HepG2 (cell line): ENCODE results near the gene DCTN1. TPM values are rescaled to one million over a fixed set of nuclear protein-coding genes. Genes with fewer than 3 reads are reported as not detected.

ENCODE experiments used
- AGO2 ChIP-seq: fragments of 200-400 bp; formaldehyde crosslinking; optimal IDR thresholded peaks from 2 replicates; pipeline ENCODE3; 2017; ENCODE audit warnings: mild to moderate bottlenecking, low read depth, low read length, moderate library complexity
- SOX5 ChIP-seq: IDR thresholded peaks from 2 replicates; pipeline ENCODE4 v1.6.1; 2016; ENCODE audit warnings: borderline replicate concordance
- TCF12 ChIP-seq, 2 experiments: fragments of 450-650 bp in 1 of 2; sonication (generic) in 1 of 2; formaldehyde crosslinking in 1 of 2; IDR thresholded peaks; 2 replicates each; pipeline versions ENCODE4 v1.6.1 to v1.8.0; 2017 to 2022; ENCODE audit warnings: antibody characterized with exemption in 1 of 2, mild to moderate bottlenecking in 1 of 2, missing genetic modification reagents in 1 of 2, moderate library complexity in 1 of 2
- TRIM24 ChIP-seq: sonication (generic); formaldehyde crosslinking; IDR thresholded peaks from 2 replicates; pipeline ENCODE4 v1.8.0; 2022; ENCODE audit warnings: mild to moderate bottlenecking, missing genetic modification reagents
- ZKSCAN5 ChIP-seq: sonication (generic); formaldehyde crosslinking; IDR thresholded peaks from 2 replicates; pipeline ENCODE4 v1.5.1; 2020; ENCODE audit warnings: mild to moderate bottlenecking, missing genetic modification reagents
- polyA plus RNA-seq, 8 experiments: library from polyadenylated mRNA; depleted of rRNA in 3 of 8; stranded (reverse) in 7 of 8; unstranded in 1 of 8; fragments of >200 nt; fragmentation: Illumina TruSeq in 4 of 8; extraction: Trizol in 4 of 8; gene quantifications; 2 replicates each; pipeline versions ENCODE4 v1.2.1 to v1.2.3, GENCODE V29; 2011 to 2016; ENCODE audit warnings: low read depth in 4 of 8, missing spikeins in 1 of 8, mixed read lengths in 1 of 8; ENCODE audit not compliant: insufficient read depth in 1 of 8
- total RNA-seq, 5 experiments: library from RNA; depleted of rRNA; stranded (reverse); fragments of >200 nt; fragmentation: Illumina TruSeq; extraction: Trizol; gene quantifications; 2 replicates each; pipeline ENCODE4 v1.2.3, GENCODE V29; 2016; ENCODE audit warnings: low read depth in 1 of 5
- TF ChIP-seq, protein P1 (sequence below): fragments of 450-650 bp; IDR thresholded peaks from 2 replicates; pipeline ENCODE4 v1.6.1; 2017
- TF ChIP-seq, protein P2 (sequence below): sonication (generic); formaldehyde crosslinking; IDR thresholded peaks from 2 replicates; pipeline ENCODE4 v1.4.0; 2020; ENCODE audit warnings: mild to moderate bottlenecking, low read depth, missing genetic modification reagents
- TF ChIP-seq, protein P3 (sequence below): sonication (generic); formaldehyde crosslinking; conservative IDR thresholded peaks from 2 replicates; pipeline ENCODE4 v1.4.0; 2020; ENCODE audit warnings: mild to moderate bottlenecking, missing genetic modification reagents, moderate library complexity
- TF ChIP-seq, protein P4 (sequence below): sonication (generic); formaldehyde crosslinking; IDR thresholded peaks from 2 replicates; pipeline ENCODE4 v1.4.0; 2020; ENCODE audit warnings: missing genetic modification reagents, borderline replicate concordance

The DCTN1 gene
- total and polyA plus RNA-seq, 2 of the 13 experiments (the other 11 are each of a cell fraction or from before 2014, with no cell fraction given), result 73.2 to 122 TPM

DNA sequence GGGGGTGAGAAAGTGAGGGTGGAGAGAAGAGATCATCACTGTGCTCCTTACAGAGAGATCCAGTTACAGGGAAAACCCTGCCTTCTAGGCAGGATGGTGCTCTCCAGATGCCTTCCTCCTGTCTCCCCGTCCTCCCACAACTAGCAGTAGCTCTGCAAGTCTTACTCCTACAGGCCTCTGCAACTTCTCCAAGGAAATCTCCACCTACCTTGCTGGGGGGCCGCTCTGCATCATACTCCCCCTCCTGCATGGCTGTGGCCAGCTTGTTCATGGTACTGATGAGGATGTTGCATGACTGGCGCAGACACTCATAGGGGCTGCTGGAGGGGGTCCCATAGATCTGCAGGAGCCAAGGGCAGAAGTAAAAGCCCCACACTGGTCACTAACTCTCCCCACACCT, 14.1 kb downstream of the DCTN1 start (continued):
- TF ChIP-seq, protein P1, sequence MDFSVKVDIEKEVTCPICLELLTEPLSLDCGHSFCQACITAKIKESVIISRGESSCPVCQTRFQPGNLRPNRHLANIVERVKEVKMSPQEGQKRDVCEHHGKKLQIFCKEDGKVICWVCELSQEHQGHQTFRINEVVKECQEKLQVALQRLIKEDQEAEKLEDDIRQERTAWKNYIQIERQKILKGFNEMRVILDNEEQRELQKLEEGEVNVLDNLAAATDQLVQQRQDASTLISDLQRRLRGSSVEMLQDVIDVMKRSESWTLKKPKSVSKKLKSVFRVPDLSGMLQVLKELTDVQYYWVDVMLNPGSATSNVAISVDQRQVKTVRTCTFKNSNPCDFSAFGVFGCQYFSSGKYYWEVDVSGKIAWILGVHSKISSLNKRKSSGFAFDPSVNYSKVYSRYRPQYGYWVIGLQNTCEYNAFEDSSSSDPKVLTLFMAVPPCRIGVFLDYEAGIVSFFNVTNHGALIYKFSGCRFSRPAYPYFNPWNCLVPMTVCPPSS, result no peak
- TF ChIP-seq SOX5 (CRISPR knock-in tag) (no peak), AGO2 (no peak), TCF12 (IDR thresholded peaks at IDR 0.05) (no peak), TCF12 (CRISPR knock-in tag; IDR thresholded peaks at IDR 0.05) (no peak), ZKSCAN5 (CRISPR knock-in tag) (no peak), TRIM24 (CRISPR knock-in tag) (no peak)
- TF ChIP-seq, protein P2, sequence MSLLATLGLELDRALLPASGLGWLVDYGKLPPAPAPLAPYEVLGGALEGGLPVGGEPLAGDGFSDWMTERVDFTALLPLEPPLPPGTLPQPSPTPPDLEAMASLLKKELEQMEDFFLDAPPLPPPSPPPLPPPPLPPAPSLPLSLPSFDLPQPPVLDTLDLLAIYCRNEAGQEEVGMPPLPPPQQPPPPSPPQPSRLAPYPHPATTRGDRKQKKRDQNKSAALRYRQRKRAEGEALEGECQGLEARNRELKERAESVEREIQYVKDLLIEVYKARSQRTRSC (CRISPR knock-in tag), result no peak
- TF ChIP-seq, protein P3, sequence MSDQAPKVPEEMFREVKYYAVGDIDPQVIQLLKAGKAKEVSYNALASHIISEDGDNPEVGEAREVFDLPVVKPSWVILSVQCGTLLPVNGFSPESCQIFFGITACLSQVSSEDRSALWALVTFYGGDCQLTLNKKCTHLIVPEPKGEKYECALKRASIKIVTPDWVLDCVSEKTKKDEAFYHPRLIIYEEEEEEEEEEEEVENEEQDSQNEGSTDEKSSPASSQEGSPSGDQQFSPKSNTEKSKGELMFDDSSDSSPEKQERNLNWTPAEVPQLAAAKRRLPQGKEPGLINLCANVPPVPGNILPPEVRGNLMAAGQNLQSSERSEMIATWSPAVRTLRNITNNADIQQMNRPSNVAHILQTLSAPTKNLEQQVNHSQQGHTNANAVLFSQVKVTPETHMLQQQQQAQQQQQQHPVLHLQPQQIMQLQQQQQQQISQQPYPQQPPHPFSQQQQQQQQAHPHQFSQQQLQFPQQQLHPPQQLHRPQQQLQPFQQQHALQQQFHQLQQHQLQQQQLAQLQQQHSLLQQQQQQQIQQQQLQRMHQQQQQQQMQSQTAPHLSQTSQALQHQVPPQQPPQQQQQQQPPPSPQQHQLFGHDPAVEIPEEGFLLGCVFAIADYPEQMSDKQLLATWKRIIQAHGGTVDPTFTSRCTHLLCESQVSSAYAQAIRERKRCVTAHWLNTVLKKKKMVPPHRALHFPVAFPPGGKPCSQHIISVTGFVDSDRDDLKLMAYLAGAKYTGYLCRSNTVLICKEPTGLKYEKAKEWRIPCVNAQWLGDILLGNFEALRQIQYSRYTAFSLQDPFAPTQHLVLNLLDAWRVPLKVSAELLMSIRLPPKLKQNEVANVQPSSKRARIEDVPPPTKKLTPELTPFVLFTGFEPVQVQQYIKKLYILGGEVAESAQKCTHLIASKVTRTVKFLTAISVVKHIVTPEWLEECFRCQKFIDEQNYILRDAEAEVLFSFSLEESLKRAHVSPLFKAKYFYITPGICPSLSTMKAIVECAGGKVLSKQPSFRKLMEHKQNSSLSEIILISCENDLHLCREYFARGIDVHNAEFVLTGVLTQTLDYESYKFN (CRISPR knock-in tag), result no peak
- TF ChIP-seq, protein P4, sequence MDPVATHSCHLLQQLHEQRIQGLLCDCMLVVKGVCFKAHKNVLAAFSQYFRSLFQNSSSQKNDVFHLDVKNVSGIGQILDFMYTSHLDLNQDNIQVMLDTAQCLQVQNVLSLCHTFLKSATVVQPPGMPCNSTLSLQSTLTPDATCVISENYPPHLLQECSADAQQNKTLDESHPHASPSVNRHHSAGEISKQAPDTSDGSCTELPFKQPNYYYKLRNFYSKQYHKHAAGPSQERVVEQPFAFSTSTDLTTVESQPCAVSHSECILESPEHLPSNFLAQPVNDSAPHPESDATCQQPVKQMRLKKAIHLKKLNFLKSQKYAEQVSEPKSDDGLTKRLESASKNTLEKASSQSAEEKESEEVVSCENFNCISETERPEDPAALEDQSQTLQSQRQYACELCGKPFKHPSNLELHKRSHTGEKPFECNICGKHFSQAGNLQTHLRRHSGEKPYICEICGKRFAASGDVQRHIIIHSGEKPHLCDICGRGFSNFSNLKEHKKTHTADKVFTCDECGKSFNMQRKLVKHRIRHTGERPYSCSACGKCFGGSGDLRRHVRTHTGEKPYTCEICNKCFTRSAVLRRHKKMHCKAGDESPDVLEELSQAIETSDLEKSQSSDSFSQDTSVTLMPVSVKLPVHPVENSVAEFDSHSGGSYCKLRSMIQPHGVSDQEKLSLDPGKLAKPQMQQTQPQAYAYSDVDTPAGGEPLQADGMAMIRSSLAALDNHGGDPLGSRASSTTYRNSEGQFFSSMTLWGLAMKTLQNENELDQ, result no peak
